Activated T-helper 2 cell treated with anti-CD3 and anti-CD28 coated beads, Interferon-gamma antibody, Interleukin-2, Interleukin-4, amounts not matched to agents 10 μg/mL and 5 μg/mL and 100 μg/mL, durations not matched to agents 14 hours and 24 hours and 36 hours (primary cell): Measurements from ENCODE around the gene PDE7B. TPM values are rescaled to one million over a fixed set of nuclear protein-coding genes. Genes with fewer than 3 reads are reported as not detected.
A peak's percentile ranks its signal among the peaks of the same experiment; 100 is the strongest.

Experiments used
- DNase-seq: peaks from one replicate; pipeline ENCODE4 v3.0.0; 2021; ENCODE audit warnings: low spot score
- H3K27ac Mint-ChIP-seq: one replicate; pipeline ENCODE4 v1.8.0; 2021; ENCODE audit warnings: mixed read lengths
- H3K27me3 Mint-ChIP-seq: one replicate; pipeline ENCODE4 v1.8.0; 2021; ENCODE audit warnings: low read depth, mixed read lengths
- H3K36me3 Mint-ChIP-seq: one replicate; pipeline ENCODE4 v1.8.0; 2021; ENCODE audit warnings: low read depth, mixed read lengths
- H3K4me1 Mint-ChIP-seq: one replicate; pipeline ENCODE4 v1.8.0; 2021; ENCODE audit warnings: low read depth, mixed read lengths
- H3K4me3 Mint-ChIP-seq: one replicate; pipeline ENCODE4 v1.8.0; 2021; ENCODE audit warnings: low read depth, mild to moderate bottlenecking, moderate library complexity, mixed read lengths
- H3K9me3 Mint-ChIP-seq: one replicate; pipeline ENCODE4 v1.8.0; 2021; ENCODE audit warnings: mixed read lengths
- intact Hi-C: fragments of 100-400 bp; cut with micrococcal nuclease; formaldehyde crosslinking; loops from one replicate; pipeline ENCODE4 v1.15.1; 2023
- total RNA-seq: library from RNA; stranded (reverse); gene quantifications from 2 replicates; pipeline ENCODE4 v1.2.3, GENCODE V29; 2022

Gene PDE7B
- total RNA-seq, 1 donor from 2014 or later: 28.8 TPM

- no peak overlapping the region for H3K4me3 Mint-ChIP-seq
- H3K27ac Mint-ChIP-seq: peak overlapping the region; percentile 15
- H3K36me3 Mint-ChIP-seq: peaks cover 42% of the 10 kb centered on the region
- no peaks in the 10 kb centered on the region for H3K27me3 Mint-ChIP-seq
- peaks cover 27% of the 10 kb centered on the region for H3K4me1 Mint-ChIP-seq
- intact Hi-C loops: no loop called here
- DNase-seq: no peak
- H3K9me3 Mint-ChIP-seq: peaks cover 7% of the 10 kb centered on the region
Measured at GRCh38 chr6:136230219-136230853, 378.8 kb downstream of the PDE7B start.

GRCh38 chr6:136232701-136233100 lies 381.2 kb downstream of the PDE7B start:
- intact Hi-C loops: no loop called here
- Mint-ChIP-seq H3K9me3 (no peaks in the 10 kb centered on the region), H3K36me3 (peaks cover 51% of the 10 kb centered on the region), H3K4me3 (no peak overlapping the region), H3K4me1 (peaks cover 26% of the 10 kb centered on the region), H3K27me3 (no peaks in the 10 kb centered on the region), H3K27ac (no peak overlapping the region)
- no peak for DNase-seq

GRCh38 chr6:136235233-136235564 lies 383.7 kb downstream of the PDE7B start:
- intact Hi-C loops: no loop called here
- no peak overlapping the region for H3K4me3 Mint-ChIP-seq
- H3K36me3 Mint-ChIP-seq: peaks cover 59% of the 10 kb centered on the region
- DNase-seq: no peak
- peak overlapping the region; percentile 20 for H3K27ac Mint-ChIP-seq
- H3K27me3 Mint-ChIP-seq: no peaks in the 10 kb centered on the region
- H3K9me3 Mint-ChIP-seq: no peaks in the 10 kb centered on the region
- H3K4me1 Mint-ChIP-seq: peaks cover 28% of the 10 kb centered on the region

- Mint-ChIP-seq H3K4me3 (peak overlapping the region; percentile 4), H3K27ac (peak overlapping the region; percentile 21), H3K27me3 (no peaks in the 10 kb centered on the region), H3K36me3 (peaks cover 57% of the 10 kb centered on the region), H3K9me3 (no peaks in the 10 kb centered on the region), H3K4me1 (peaks cover 21% of the 10 kb centered on the region)
- DNase-seq: no peak
- intact Hi-C loops: no loop called here
Measured at GRCh38 chr6:136236466-136237293, 385.2 kb downstream of the PDE7B start.

- peaks cover 67% of the 10 kb centered on the region for H3K36me3 Mint-ChIP-seq
- intact Hi-C loops: no loop called here
- peaks cover 24% of the 10 kb centered on the region for H3K4me1 Mint-ChIP-seq
- no peaks in the 10 kb centered on the region for H3K27me3 Mint-ChIP-seq
- H3K27ac Mint-ChIP-seq: no peak overlapping the region
- no peaks in the 10 kb centered on the region for H3K9me3 Mint-ChIP-seq
- no peak overlapping the region for H3K4me3 Mint-ChIP-seq
- DNase-seq: no peak
Measured at GRCh38 chr6:136244061-136244616, 392.6 kb downstream of the PDE7B start.
